DND-41 (cell line): ENCODE data around the gene NELFB.

ENCODE experiments used
- EZH2 ChIP-seq: IDR thresholded peaks from 3 replicates; pipeline ENCODE4 v1.6.1; 2012; ENCODE audit warnings: borderline replicate concordance, low read depth, mild to moderate bottlenecking, moderate library complexity, low read length, inconsistent platforms; ENCODE audit not compliant: severe bottlenecking
- TF ChIP-seq, protein P1 (sequence below): IDR thresholded peaks from 2 replicates; pipeline ENCODE4 v1.5.1; 2012; ENCODE audit warnings: borderline replicate concordance, low read length, moderate library complexity, mild to moderate bottlenecking; ENCODE audit not compliant: poor library complexity, severe bottlenecking; ENCODE audit errors: extremely low read depth

GRCh38 chr9:137293482-137294090, 38.5 kb downstream of the NELFB start:
- no peak for TF ChIP-seq EZH2
- TF ChIP-seq, protein P1, sequence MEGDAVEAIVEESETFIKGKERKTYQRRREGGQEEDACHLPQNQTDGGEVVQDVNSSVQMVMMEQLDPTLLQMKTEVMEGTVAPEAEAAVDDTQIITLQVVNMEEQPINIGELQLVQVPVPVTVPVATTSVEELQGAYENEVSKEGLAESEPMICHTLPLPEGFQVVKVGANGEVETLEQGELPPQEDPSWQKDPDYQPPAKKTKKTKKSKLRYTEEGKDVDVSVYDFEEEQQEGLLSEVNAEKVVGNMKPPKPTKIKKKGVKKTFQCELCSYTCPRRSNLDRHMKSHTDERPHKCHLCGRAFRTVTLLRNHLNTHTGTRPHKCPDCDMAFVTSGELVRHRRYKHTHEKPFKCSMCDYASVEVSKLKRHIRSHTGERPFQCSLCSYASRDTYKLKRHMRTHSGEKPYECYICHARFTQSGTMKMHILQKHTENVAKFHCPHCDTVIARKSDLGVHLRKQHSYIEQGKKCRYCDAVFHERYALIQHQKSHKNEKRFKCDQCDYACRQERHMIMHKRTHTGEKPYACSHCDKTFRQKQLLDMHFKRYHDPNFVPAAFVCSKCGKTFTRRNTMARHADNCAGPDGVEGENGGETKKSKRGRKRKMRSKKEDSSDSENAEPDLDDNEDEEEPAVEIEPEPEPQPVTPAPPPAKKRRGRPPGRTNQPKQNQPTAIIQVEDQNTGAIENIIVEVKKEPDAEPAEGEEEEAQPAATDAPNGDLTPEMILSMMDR: no peak
